Heart left ventricle (tissue), 13 donors: ENCODE data around the gene STX1B.

Experiments used
- POLR2A ChIP-seq, 2 donors: fragments of 450-650 bp; IDR thresholded peaks; one replicate each; pipeline ENCODE4 v1.6.1; 2017; ENCODE audit warnings: antibody characterized with exemption in 2 of 2, mild to moderate bottlenecking in 2 of 2, moderate library complexity in 2 of 2
- TF ChIP-seq, protein P1 (sequence below), 12 donors: fragments of 200-600 bp; sonication (generic) in 4 of 12; IDR thresholded peaks; one replicate each; pipeline versions ENCODE4 v1.5.0 to v1.8.0; 2018 to 2022; ENCODE audit warnings: antibody characterized with exemption in 12 of 12, mild to moderate bottlenecking in 5 of 12
- donor health status: ischemic (EF 13 %, LVEDD 7.1; RV severe dilation, severe dysfunction).
- donor health status: DM: no; HTN: yes; CAD: no.
- donor health status: DM: no; HTN: no; CAD: no.
- donor health status: ischemic (EF 25% LVEDD 6.9; RV normal size, moderate dysfunction).
- donor health status: ischemic (EF 25% LVEDD 5.7; RV mildly dilated, moderate dysfunction).
- donor health status: ischemic (EF 35%, LVEDD 5.7; RV mildly dilated, moderate dysfunction).
- donor health status: nonischemic (EF 11% LVEDD 7.7; RV severe dilation, severe dysfunction).
- donor health status: DM: yes; HTN: yes; CAD: no.
- donor health status: PGD.
- donor health status: ischemic (EF 29% LVEDD 5.4; RV normal size, mild dysfunction).
- donor health status: nonischemic (EF 23%, LVEDD 6.1; RV moderate dilation, normal function).

DNA sequence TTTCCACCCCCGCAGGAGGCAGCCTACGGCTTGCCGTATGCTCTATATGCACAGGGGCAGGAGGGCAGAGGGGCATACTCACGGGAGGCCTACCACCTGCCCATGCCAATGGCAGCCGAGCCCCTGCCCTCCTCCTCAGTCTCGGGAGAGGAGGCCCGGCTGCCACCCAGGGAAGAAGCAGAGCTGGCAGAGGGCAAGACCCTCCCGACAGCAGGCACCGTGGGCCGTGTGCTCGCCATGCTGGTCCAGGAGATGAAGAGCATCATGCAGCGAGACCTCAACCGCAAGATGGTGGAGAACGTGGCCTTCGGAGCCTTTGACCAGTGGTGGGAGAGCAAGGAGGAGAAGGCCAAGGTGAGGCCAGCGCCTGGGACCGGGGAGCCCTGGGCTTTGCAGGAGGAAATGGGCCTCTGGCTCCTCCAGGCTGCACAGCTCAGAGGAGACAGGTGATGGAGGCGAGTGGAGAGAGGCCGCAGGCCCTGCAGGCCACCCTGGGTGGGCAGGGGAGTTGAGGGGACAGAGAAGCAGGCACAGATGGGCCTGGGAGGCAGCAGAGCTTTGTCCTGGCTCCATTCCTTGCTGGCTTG lies 44.3 kb downstream of the STX1B start:
- TF ChIP-seq POLR2A (IDR thresholded peaks at IDR 0.05), result no peak
- TF ChIP-seq, protein P1, sequence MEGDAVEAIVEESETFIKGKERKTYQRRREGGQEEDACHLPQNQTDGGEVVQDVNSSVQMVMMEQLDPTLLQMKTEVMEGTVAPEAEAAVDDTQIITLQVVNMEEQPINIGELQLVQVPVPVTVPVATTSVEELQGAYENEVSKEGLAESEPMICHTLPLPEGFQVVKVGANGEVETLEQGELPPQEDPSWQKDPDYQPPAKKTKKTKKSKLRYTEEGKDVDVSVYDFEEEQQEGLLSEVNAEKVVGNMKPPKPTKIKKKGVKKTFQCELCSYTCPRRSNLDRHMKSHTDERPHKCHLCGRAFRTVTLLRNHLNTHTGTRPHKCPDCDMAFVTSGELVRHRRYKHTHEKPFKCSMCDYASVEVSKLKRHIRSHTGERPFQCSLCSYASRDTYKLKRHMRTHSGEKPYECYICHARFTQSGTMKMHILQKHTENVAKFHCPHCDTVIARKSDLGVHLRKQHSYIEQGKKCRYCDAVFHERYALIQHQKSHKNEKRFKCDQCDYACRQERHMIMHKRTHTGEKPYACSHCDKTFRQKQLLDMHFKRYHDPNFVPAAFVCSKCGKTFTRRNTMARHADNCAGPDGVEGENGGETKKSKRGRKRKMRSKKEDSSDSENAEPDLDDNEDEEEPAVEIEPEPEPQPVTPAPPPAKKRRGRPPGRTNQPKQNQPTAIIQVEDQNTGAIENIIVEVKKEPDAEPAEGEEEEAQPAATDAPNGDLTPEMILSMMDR (IDR thresholded peaks at IDR 0.05), result no peak
